Liver (tissue), 9 donors: ENCODE results near the gene CLEC16A. TPM values are rescaled to one million over a fixed set of nuclear protein-coding genes. Genes with fewer than 3 reads are reported as not detected.

ENCODE experiments used
- DNase-seq: peaks from one replicate; pipeline ENCODE4 v3.0.0-alpha.2; 2017; ENCODE audit warnings: low spot score
- H3K27ac ChIP-seq, 2 donors: one replicate each; pipeline ENCODE4 v1.7.0; 2013; ENCODE audit warnings: inconsistent platforms in 2 of 2, low read length in 2 of 2, control low read depth in 1 of 2, low read depth in 1 of 2, mild to moderate bottlenecking in 1 of 2
- H3K27me3 ChIP-seq, 4 donors: one replicate each; pipeline versions ENCODE4 v1.6.1 to v1.7.0; 2013; ENCODE audit warnings: low read length in 3 of 4, inconsistent platforms in 1 of 4, mild to moderate bottlenecking in 1 of 4, moderate library complexity in 1 of 4; ENCODE audit not compliant: control insufficient read depth in 4 of 4, insufficient read depth in 4 of 4
- H3K36me3 ChIP-seq, 4 donors: one replicate each; pipeline versions ENCODE4 v1.6.1 to v1.7.0; 2013; ENCODE audit warnings: low read length in 3 of 4, mild to moderate bottlenecking in 3 of 4, low read depth in 1 of 4, moderate library complexity in 1 of 4; ENCODE audit not compliant: control insufficient read depth in 4 of 4, insufficient read depth in 3 of 4
- H3K4me1 ChIP-seq, 4 donors: one replicate each; pipeline versions ENCODE4 v1.6.1 to v1.7.0; 2013; ENCODE audit warnings: low read length in 3 of 4, mild to moderate bottlenecking in 3 of 4, moderate library complexity in 1 of 4; ENCODE audit not compliant: control insufficient read depth in 4 of 4, insufficient read depth in 4 of 4
- H3K4me3 ChIP-seq, 3 donors: one replicate each; pipeline versions ENCODE4 v1.6.1 to v1.7.0; 2013; ENCODE audit warnings: low read length in 3 of 3, control low read depth in 1 of 3, low read depth in 1 of 3, mild to moderate bottlenecking in 1 of 3
- H3K9ac ChIP-seq, 2 donors: one replicate each; pipeline ENCODE4 v1.7.0; 2013; ENCODE audit warnings: low read length in 2 of 2, mild to moderate bottlenecking in 2 of 2, moderate library complexity in 2 of 2, control low read depth in 1 of 2, low read depth in 1 of 2
- H3K9me3 ChIP-seq, 4 donors: one replicate each; pipeline versions ENCODE4 v1.6.1 to v1.7.0; 2013; ENCODE audit warnings: low read length in 3 of 4; ENCODE audit not compliant: control insufficient read depth in 4 of 4
- EGR1 ChIP-seq, 2 donors: IDR thresholded peaks; 2 replicates each; pipeline ENCODE4 v1.6.1; 2016 to 2018; ENCODE audit warnings: antibody characterized with exemption in 2 of 2, low read depth in 2 of 2
- FOXA1 ChIP-seq: IDR thresholded peaks from 2 replicates; pipeline ENCODE4 v1.6.1; 2016; ENCODE audit warnings: antibody characterized with exemption
- GABPA ChIP-seq, 2 donors: IDR thresholded peaks in 1 of 2; conservative IDR thresholded peaks in 1 of 2; 2 replicates each; pipeline ENCODE4 v1.6.1; 2016; ENCODE audit warnings: antibody characterized with exemption in 2 of 2, mild to moderate bottlenecking in 1 of 2, moderate library complexity in 1 of 2
- HNF4A ChIP-seq, 2 donors: conservative IDR thresholded peaks; 2 replicates each; pipeline ENCODE4 v1.6.1; 2016; ENCODE audit warnings: antibody characterized with exemption in 2 of 2, mild to moderate bottlenecking in 2 of 2
- HNF4G ChIP-seq: IDR thresholded peaks from 2 replicates; pipeline ENCODE4 v1.6.1; 2016; ENCODE audit warnings: antibody characterized with exemption
- NR2F2 ChIP-seq: IDR thresholded peaks from 2 replicates; pipeline ENCODE4 v1.6.1; 2016; ENCODE audit warnings: antibody characterized with exemption
- RAD21 ChIP-seq, 2 donors: IDR thresholded peaks; 2 replicates each; pipeline ENCODE4 v1.6.1; 2016; ENCODE audit warnings: antibody characterized with exemption in 2 of 2, mild to moderate bottlenecking in 2 of 2
- RXRA ChIP-seq, 2 donors: IDR thresholded peaks; 2 replicates each; pipeline ENCODE4 v1.6.1; 2017 to 2018; ENCODE audit warnings: antibody characterized with exemption in 2 of 2, mild to moderate bottlenecking in 1 of 2
- TAF1 ChIP-seq: conservative IDR thresholded peaks from 2 replicates; pipeline ENCODE4 v1.6.1; 2016; ENCODE audit warnings: antibody characterized with exemption, mild to moderate bottlenecking
- YY1 ChIP-seq: IDR thresholded peaks from 2 replicates; pipeline ENCODE4 v1.6.1; 2016; ENCODE audit warnings: antibody characterized with exemption, mild to moderate bottlenecking
- WGBS: extraction: QIAGEN DNeasy Blood & Tissue Kit; methylation state at CpG from one replicate; pipeline ENCODE4 v1.1.7; 2013; 5-methylcytosine and 5-hydroxymethylcytosine counted together
- polyA plus RNA-seq, 2 donors: library from polyadenylated mRNA; stranded (reverse) in 1 of 2; unstranded in 1 of 2; fragments of 200-250 nt in 1 of 2; fragments of >200 nt in 1 of 2; fragmentation: Nextera tagmentation in 1 of 2; extraction: Ambion mirVana in 1 of 2; gene quantifications; one replicate each; pipeline versions ENCODE4 v1.2.1 to v1.2.3, GENCODE V29; 2013 to 2015
- total RNA-seq, 2 donors: library from RNA; depleted of rRNA; stranded (reverse); fragments of >200 nt; gene quantifications; one replicate each; pipeline ENCODE4 v1.2.3, GENCODE V29; 2014
- TF ChIP-seq, protein P1 (sequence below): IDR thresholded peaks from 2 replicates; pipeline ENCODE4 v1.6.1; 2016; ENCODE audit warnings: antibody characterized with exemption, mild to moderate bottlenecking
- TF ChIP-seq, protein P2 (sequence below): fragments of 150-350 bp; IDR thresholded peaks from 2 replicates; pipeline ENCODE4 v1.5.1; 2017; ENCODE audit warnings: improper control_type of control experiment, low read depth, low read length; ENCODE audit not compliant: missing input control
- TF ChIP-seq, protein P3 (sequence below): IDR thresholded peaks from 2 replicates; pipeline ENCODE4 v1.6.1; 2016; ENCODE audit warnings: antibody characterized with exemption
- TF ChIP-seq, protein P4 (sequence below): IDR thresholded peaks from 2 replicates; pipeline ENCODE4 v1.6.1; 2016; ENCODE audit warnings: antibody characterized with exemption
- TF ChIP-seq, protein P5 (sequence below): IDR thresholded peaks from 2 replicates; pipeline ENCODE4 v1.6.1; 2016; ENCODE audit warnings: antibody characterized with exemption
- donor health status: healthy.
- donor health status: healthy.
- donor health status: healthy.
- donor health status: healthy.
- donor health status: healthy.

Gene CLEC16A
- total and polyA plus RNA-seq, 4 donors = 9.7 to 23.0 (median 17.4) TPM

DNA sequence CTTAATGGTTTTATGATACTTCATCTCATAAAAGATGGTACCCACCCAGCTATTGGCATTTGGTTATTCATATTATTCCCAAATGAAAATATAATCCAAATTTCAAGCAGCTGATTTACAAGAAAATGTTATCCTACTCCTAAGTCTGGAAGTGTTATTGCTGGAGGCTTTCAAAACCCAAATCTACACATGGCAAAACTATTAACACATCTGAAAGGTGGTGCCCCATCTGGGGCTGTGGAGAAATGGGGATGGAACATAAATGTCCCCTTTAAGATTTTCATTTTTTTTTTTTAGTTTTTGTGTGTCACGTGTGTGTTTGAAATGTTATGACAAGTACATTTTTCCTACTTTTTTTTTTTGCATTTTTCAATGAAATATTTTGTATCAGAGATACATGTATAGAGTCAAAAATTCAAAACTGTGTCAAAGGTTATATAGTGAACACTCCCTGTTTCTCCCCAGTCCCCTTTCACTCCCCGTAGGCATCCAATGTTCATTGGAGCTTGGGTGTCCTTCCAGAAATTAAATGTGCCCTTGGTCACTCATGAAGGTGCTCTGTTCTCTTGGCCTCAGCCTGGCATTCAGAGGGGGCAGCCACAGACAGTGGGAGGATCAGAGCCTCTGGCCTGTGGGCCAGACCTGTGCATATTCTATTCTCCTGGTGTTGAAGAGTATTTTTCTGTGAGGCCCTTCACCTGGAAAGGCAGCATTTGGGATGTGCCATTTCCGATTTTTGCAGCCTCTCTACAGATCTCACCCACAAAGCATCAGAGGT is 79.1 kb downstream of the CLEC16A start (continued):
- TF ChIP-seq, protein P1, sequence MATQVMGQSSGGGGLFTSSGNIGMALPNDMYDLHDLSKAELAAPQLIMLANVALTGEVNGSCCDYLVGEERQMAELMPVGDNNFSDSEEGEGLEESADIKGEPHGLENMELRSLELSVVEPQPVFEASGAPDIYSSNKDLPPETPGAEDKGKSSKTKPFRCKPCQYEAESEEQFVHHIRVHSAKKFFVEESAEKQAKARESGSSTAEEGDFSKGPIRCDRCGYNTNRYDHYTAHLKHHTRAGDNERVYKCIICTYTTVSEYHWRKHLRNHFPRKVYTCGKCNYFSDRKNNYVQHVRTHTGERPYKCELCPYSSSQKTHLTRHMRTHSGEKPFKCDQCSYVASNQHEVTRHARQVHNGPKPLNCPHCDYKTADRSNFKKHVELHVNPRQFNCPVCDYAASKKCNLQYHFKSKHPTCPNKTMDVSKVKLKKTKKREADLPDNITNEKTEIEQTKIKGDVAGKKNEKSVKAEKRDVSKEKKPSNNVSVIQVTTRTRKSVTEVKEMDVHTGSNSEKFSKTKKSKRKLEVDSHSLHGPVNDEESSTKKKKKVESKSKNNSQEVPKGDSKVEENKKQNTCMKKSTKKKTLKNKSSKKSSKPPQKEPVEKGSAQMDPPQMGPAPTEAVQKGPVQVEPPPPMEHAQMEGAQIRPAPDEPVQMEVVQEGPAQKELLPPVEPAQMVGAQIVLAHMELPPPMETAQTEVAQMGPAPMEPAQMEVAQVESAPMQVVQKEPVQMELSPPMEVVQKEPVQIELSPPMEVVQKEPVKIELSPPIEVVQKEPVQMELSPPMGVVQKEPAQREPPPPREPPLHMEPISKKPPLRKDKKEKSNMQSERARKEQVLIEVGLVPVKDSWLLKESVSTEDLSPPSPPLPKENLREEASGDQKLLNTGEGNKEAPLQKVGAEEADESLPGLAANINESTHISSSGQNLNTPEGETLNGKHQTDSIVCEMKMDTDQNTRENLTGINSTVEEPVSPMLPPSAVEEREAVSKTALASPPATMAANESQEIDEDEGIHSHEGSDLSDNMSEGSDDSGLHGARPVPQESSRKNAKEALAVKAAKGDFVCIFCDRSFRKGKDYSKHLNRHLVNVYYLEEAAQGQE = no peak
- TF ChIP-seq YY1 = no peak
- no peak for TF ChIP-seq GABPA (IDR thresholded peaks at IDR 0.05 in 1 of 2, conservative IDR thresholded peaks at IDR 0.05 in 1 of 2)

DNA sequence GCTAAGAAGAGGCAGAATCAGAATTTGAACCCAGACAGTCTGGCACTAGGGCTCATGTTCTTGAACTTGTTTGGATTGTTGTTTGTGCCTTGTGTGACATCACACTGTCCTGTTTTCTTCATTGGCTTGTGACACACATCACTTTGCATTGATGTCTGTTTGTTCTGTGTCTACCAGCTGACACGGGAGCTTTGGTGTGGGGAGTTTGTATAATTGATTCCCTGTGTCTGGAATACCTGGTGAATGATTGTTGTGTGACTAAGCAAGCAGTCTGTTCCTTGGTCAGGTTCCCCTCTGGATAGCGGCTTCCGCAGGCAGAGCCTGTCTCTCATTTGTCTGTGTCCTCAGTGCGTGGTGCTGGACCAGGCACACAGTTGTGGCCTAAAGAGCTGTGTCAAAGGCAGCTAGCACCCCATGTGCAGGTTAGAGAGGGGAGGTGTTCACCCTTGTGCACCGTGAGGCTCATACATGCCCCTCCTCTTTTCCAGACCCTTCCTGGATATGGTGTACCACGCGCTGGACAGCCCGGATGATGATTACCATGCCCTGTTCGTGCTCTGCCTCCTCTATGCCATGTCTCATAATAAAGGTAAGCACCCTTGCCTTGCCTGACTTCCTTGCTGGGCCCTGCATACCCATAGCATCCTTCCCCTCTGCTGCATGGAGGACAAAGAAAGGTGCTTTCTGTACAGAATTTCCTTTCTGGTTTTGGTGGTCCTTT is 80.1 kb downstream of the CLEC16A start:
- TF ChIP-seq YY1 (no peak), TAF1 (no peak), RAD21 (IDR thresholded peaks at IDR 0.05) (no peak), GABPA (IDR thresholded peaks at IDR 0.05 in 1 of 2, conservative IDR thresholded peaks at IDR 0.05 in 1 of 2) (no peak), HNF4A (conservative IDR thresholded peaks at IDR 0.05) (no peak), EGR1 (IDR thresholded peaks at IDR 0.05; ENCODE audit: low read depth in 2 of 2) (no peak), HNF4G (no peak), FOXA1 (no peak), NR2F2 (no peak), RXRA (IDR thresholded peaks at IDR 0.05) (no peak)
- TF ChIP-seq, protein P2, sequence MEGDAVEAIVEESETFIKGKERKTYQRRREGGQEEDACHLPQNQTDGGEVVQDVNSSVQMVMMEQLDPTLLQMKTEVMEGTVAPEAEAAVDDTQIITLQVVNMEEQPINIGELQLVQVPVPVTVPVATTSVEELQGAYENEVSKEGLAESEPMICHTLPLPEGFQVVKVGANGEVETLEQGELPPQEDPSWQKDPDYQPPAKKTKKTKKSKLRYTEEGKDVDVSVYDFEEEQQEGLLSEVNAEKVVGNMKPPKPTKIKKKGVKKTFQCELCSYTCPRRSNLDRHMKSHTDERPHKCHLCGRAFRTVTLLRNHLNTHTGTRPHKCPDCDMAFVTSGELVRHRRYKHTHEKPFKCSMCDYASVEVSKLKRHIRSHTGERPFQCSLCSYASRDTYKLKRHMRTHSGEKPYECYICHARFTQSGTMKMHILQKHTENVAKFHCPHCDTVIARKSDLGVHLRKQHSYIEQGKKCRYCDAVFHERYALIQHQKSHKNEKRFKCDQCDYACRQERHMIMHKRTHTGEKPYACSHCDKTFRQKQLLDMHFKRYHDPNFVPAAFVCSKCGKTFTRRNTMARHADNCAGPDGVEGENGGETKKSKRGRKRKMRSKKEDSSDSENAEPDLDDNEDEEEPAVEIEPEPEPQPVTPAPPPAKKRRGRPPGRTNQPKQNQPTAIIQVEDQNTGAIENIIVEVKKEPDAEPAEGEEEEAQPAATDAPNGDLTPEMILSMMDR = no peak
- TF ChIP-seq, protein P3, sequence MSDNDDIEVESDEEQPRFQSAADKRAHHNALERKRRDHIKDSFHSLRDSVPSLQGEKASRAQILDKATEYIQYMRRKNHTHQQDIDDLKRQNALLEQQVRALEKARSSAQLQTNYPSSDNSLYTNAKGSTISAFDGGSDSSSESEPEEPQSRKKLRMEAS = no peak
- no peak for DNase-seq
- no peak overlapping the region for H3K4me3 ChIP-seq
- no peaks in the 10 kb centered on the region for H3K27me3 ChIP-seq
- H3K36me3 ChIP-seq = peaks cover 2 to 35% (median 22%) of the 10 kb centered on the region in 4 donors
- WGBS = 92% methylated on average over 9 of the region's 9 CpGs
- no peak overlapping the region for H3K27ac ChIP-seq
- H3K9ac ChIP-seq = no peak overlapping the region
- no peaks in the 10 kb centered on the region for H3K9me3 ChIP-seq
- no peaks in the 10 kb centered on the region for H3K4me1 ChIP-seq

DNA sequence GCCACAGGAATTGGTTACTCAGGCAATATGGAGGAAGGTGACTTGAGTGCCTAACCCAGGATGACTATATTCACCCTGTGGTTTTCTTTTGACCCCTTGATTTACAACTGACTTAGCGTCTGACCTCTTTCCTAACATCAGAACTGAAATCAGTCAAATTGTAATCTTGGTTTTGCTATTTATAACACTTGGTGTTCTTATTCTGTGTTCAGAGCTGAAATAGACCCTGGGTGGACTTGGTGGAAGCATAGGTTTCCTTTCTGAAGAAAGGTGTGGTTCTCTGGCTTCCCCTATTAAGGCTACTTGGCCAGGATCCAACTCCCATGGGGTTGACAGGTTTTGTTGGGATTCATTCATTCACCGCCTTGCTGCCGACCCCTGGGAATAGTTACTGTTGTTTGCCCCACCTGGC is 80.8 kb downstream of the CLEC16A start:
- no peak overlapping the region for H3K27ac ChIP-seq
- no peak overlapping the region for H3K9ac ChIP-seq
- no peak for DNase-seq
- H3K4me1 ChIP-seq = no peaks in the 10 kb centered on the region
- no peaks in the 10 kb centered on the region for H3K9me3 ChIP-seq
- no peaks in the 10 kb centered on the region for H3K27me3 ChIP-seq
- H3K36me3 ChIP-seq = peaks cover 2 to 34% (median 21%) of the 10 kb centered on the region in 4 donors
- 96% methylated on average over 3 of the region's 3 CpGs for WGBS
- no peak overlapping the region for H3K4me3 ChIP-seq
- TF ChIP-seq, protein P4, sequence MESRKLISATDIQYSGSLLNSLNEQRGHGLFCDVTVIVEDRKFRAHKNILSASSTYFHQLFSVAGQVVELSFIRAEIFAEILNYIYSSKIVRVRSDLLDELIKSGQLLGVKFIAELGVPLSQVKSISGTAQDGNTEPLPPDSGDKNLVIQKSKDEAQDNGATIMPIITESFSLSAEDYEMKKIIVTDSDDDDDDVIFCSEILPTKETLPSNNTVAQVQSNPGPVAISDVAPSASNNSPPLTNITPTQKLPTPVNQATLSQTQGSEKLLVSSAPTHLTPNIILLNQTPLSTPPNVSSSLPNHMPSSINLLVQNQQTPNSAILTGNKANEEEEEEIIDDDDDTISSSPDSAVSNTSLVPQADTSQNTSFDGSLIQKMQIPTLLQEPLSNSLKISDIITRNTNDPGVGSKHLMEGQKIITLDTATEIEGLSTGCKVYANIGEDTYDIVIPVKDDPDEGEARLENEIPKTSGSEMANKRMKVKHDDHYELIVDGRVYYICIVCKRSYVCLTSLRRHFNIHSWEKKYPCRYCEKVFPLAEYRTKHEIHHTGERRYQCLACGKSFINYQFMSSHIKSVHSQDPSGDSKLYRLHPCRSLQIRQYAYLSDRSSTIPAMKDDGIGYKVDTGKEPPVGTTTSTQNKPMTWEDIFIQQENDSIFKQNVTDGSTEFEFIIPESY = no peak
- TF ChIP-seq, protein P5, sequence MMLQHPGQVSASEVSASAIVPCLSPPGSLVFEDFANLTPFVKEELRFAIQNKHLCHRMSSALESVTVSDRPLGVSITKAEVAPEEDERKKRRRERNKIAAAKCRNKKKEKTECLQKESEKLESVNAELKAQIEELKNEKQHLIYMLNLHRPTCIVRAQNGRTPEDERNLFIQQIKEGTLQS = no peak
- TF ChIP-seq HNF4A (conservative IDR thresholded peaks at IDR 0.05) (no peak), RXRA (IDR thresholded peaks at IDR 0.05) (no peak), YY1 (no peak), NR2F2 (no peak), GABPA (IDR thresholded peaks at IDR 0.05 in 1 of 2, conservative IDR thresholded peaks at IDR 0.05 in 1 of 2) (no peak), EGR1 (IDR thresholded peaks at IDR 0.05; ENCODE audit: low read depth in 2 of 2) (no peak)
- TF ChIP-seq, protein P1 = no peak
- TF ChIP-seq, protein P3 = no peak
